ENCODE measurements around the gene SLC9A6.
"Not testable (repeated sequence)": the region's sequence is repeated elsewhere in the genome, so short reads cannot be mapped to it uniquely, and the experiment has no call there.

Gene SLC9A6

GRCh38 chrX:136039968-136040367, 54.7 kb downstream of the SLC9A6 start:
- peaks cover 4% of the 10 kb centered on the region for H3K36me3 Mint-ChIP-seq (ENCODE audit: low read depth)
- H3K4me1 Mint-ChIP-seq (ENCODE audit: low read depth) = no peaks in the 10 kb centered on the region
- no peaks in the 10 kb centered on the region for H3K9me3 Mint-ChIP-seq
- H3K27ac Mint-ChIP-seq = no peak overlapping the region
- H3K27me3 Mint-ChIP-seq (ENCODE audit: low read depth) = no peaks in the 10 kb centered on the region
- H3K4me3 Mint-ChIP-seq = no peak overlapping the region

- Mint-ChIP-seq H3K27ac (no peak overlapping the region), H3K9me3 (no peaks in the 10 kb centered on the region), H3K4me3 (no peak overlapping the region), H3K4me1 (ENCODE audit: low read depth) (no peaks in the 10 kb centered on the region), H3K27me3 (ENCODE audit: low read depth) (no peaks in the 10 kb centered on the region), H3K36me3 (ENCODE audit: low read depth) (peaks cover 8% of the 10 kb centered on the region)
Observed at GRCh38 chrX:136041254-136041812, 56.1 kb downstream of the SLC9A6 start.

- H3K36me3 Mint-ChIP-seq (ENCODE audit: low read depth) = peaks cover 6% of the 10 kb centered on the region
- no peak overlapping the region for H3K27ac Mint-ChIP-seq
- no peaks in the 10 kb centered on the region for H3K9me3 Mint-ChIP-seq
- H3K27me3 Mint-ChIP-seq (ENCODE audit: low read depth) = no peaks in the 10 kb centered on the region
- no peak overlapping the region for H3K4me3 Mint-ChIP-seq
- no peaks in the 10 kb centered on the region for H3K4me1 Mint-ChIP-seq (ENCODE audit: low read depth)
Observed at GRCh38 chrX:136045008-136045407, 59.8 kb downstream of the SLC9A6 start.

GRCh38 chrX:136046295-136047015, 61.2 kb downstream of the SLC9A6 start:
- Mint-ChIP-seq H3K4me3 (no peak overlapping the region), H3K27ac (no peak overlapping the region), H3K9me3 (no peaks in the 10 kb centered on the region), H3K27me3 (ENCODE audit: low read depth) (no peaks in the 10 kb centered on the region), H3K36me3 (ENCODE audit: low read depth) (peaks cover 6% of the 10 kb centered on the region), H3K4me1 (ENCODE audit: low read depth) (no peaks in the 10 kb centered on the region)

GRCh38 chrX:136047016-136047642, 61.9 kb downstream of the SLC9A6 start:
- Mint-ChIP-seq H3K4me3 (no peak overlapping the region), H3K27ac (no peak overlapping the region), H3K9me3 (no peaks in the 10 kb centered on the region), H3K27me3 (ENCODE audit: low read depth) (no peaks in the 10 kb centered on the region), H3K4me1 (ENCODE audit: low read depth) (no peaks in the 10 kb centered on the region), H3K36me3 (ENCODE audit: low read depth) (peaks cover 4% of the 10 kb centered on the region)

GRCh38 chrX:136047969-136048368, 62.7 kb downstream of the SLC9A6 start:
- no peak overlapping the region for H3K27ac Mint-ChIP-seq

GRCh38 chrX:136048446-136048845, 63.2 kb downstream of the SLC9A6 start:
- H3K4me3 Mint-ChIP-seq = no peak overlapping the region
- no peaks in the 10 kb centered on the region for H3K9me3 Mint-ChIP-seq
- H3K27ac Mint-ChIP-seq = no peak overlapping the region
- no peaks in the 10 kb centered on the region for H3K27me3 Mint-ChIP-seq (ENCODE audit: low read depth)
- H3K4me1 Mint-ChIP-seq (ENCODE audit: low read depth) = no peaks in the 10 kb centered on the region
- peaks cover 4% of the 10 kb centered on the region for H3K36me3 Mint-ChIP-seq (ENCODE audit: low read depth)

More at GRCh38 chrX:136047969-136048368, 62.7 kb downstream of the SLC9A6 start:
- Mint-ChIP-seq H3K27me3 (ENCODE audit: low read depth) (no peaks in the 10 kb centered on the region), H3K4me3 (no peak overlapping the region), H3K4me1 (ENCODE audit: low read depth) (no peaks in the 10 kb centered on the region), H3K36me3 (ENCODE audit: low read depth) (peaks cover 4% of the 10 kb centered on the region), H3K9me3 (no peaks in the 10 kb centered on the region)

- H3K4me1 Mint-ChIP-seq (ENCODE audit: low read depth) = no peaks in the 10 kb centered on the region
- H3K9me3 Mint-ChIP-seq = no peaks in the 10 kb centered on the region
- no peak overlapping the region for H3K4me3 Mint-ChIP-seq
- H3K27ac Mint-ChIP-seq = no peak overlapping the region
- no peaks in the 10 kb centered on the region for H3K27me3 Mint-ChIP-seq (ENCODE audit: low read depth)
- H3K36me3 Mint-ChIP-seq (ENCODE audit: low read depth) = peaks cover 4% of the 10 kb centered on the region
Observed at GRCh38 chrX:136049608-136050007, 64.4 kb downstream of the SLC9A6 start.

GRCh38 chrX:136050875-136051274, 65.6 kb downstream of the SLC9A6 start:
- not testable (repeated sequence) for H3K27ac Mint-ChIP-seq; H3K4me1 Mint-ChIP-seq (ENCODE audit: low read depth); H3K36me3 Mint-ChIP-seq (ENCODE audit: low read depth); H3K27me3 Mint-ChIP-seq (ENCODE audit: low read depth); H3K9me3 Mint-ChIP-seq; H3K4me3 Mint-ChIP-seq

- Mint-ChIP-seq H3K27me3 (ENCODE audit: low read depth) (no peaks in the 10 kb centered on the region), H3K36me3 (ENCODE audit: low read depth) (no peaks in the 10 kb centered on the region), H3K27ac (no peak overlapping the region), H3K9me3 (no peaks in the 10 kb centered on the region), H3K4me3 (no peak overlapping the region), H3K4me1 (ENCODE audit: low read depth) (peaks cover 2% of the 10 kb centered on the region)
Observed at GRCh38 chrX:136051611-136052010, 66.4 kb downstream of the SLC9A6 start.

- no peaks in the 10 kb centered on the region for H3K27me3 Mint-ChIP-seq (ENCODE audit: low read depth)
- peaks cover 6% of the 10 kb centered on the region for H3K4me1 Mint-ChIP-seq (ENCODE audit: low read depth)
- no peaks in the 10 kb centered on the region for H3K9me3 Mint-ChIP-seq
- H3K4me3 Mint-ChIP-seq = no peak overlapping the region
- no peaks in the 10 kb centered on the region for H3K36me3 Mint-ChIP-seq (ENCODE audit: low read depth)
- no peak overlapping the region for H3K27ac Mint-ChIP-seq
Observed at GRCh38 chrX:136055651-136056221, 70.5 kb downstream of the SLC9A6 start.

GRCh38 chrX:136057567-136057966, 72.3 kb downstream of the SLC9A6 start:
- Mint-ChIP-seq H3K4me1 (ENCODE audit: low read depth) (peaks cover 6% of the 10 kb centered on the region), H3K36me3 (ENCODE audit: low read depth) (no peaks in the 10 kb centered on the region), H3K4me3 (no peak overlapping the region), H3K9me3 (no peaks in the 10 kb centered on the region), H3K27ac (no peak overlapping the region), H3K27me3 (ENCODE audit: low read depth) (no peaks in the 10 kb centered on the region)

- Mint-ChIP-seq H3K9me3 (no peaks in the 10 kb centered on the region), H3K27me3 (ENCODE audit: low read depth) (no peaks in the 10 kb centered on the region), H3K4me1 (ENCODE audit: low read depth) (peaks cover 11% of the 10 kb centered on the region), H3K36me3 (ENCODE audit: low read depth) (no peaks in the 10 kb centered on the region), H3K27ac (no peak overlapping the region), H3K4me3 (no peak overlapping the region)
Observed at GRCh38 chrX:136059350-136059749, 74.1 kb downstream of the SLC9A6 start.

GRCh38 chrX:136061286-136061685, 76.1 kb downstream of the SLC9A6 start:
- H3K27ac Mint-ChIP-seq = no peak overlapping the region
- H3K9me3 Mint-ChIP-seq = no peaks in the 10 kb centered on the region
- no peak overlapping the region for H3K4me3 Mint-ChIP-seq
- H3K4me1 Mint-ChIP-seq (ENCODE audit: low read depth) = peaks cover 17% of the 10 kb centered on the region
- H3K36me3 Mint-ChIP-seq (ENCODE audit: low read depth) = no peaks in the 10 kb centered on the region
- no peaks in the 10 kb centered on the region for H3K27me3 Mint-ChIP-seq (ENCODE audit: low read depth)

GRCh38 chrX:136061696-136062095, 76.5 kb downstream of the SLC9A6 start:
- Mint-ChIP-seq H3K27ac (no peak overlapping the region), H3K4me3 (no peak overlapping the region)

More at GRCh38 chrX:136061696-136062095, 76.5 kb downstream of the SLC9A6 start:
- Mint-ChIP-seq H3K9me3 (no peaks in the 10 kb centered on the region), H3K4me1 (ENCODE audit: low read depth) (peaks cover 15% of the 10 kb centered on the region), H3K36me3 (ENCODE audit: low read depth) (no peaks in the 10 kb centered on the region), H3K27me3 (ENCODE audit: low read depth) (no peaks in the 10 kb centered on the region)
